ENCODE data around the gene MON1B. TPM values are rescaled to one million over a fixed set of nuclear protein-coding genes. Genes with fewer than 3 reads are reported as not detected.

The MON1B gene
- total and polyA plus RNA-seq, 2 donors (not counting 3 experiments of a cell fraction or from before 2014, with no cell fraction given): 35.8 to 57.0 TPM

- POLR2A ChIA-PET: no interaction called here
Measured at GRCh38 chr16:77199211-77199610, 8.2 kb downstream of the MON1B start, which contains the start of gene SYCE1L. TSS of gene SYCE1L (plus strand) at chr16:77199408. CDS start at chr16:77199452, 44 bp downstream.

GRCh38 chr16:77206533-77206932 lies 15.5 kb downstream of the MON1B start:
- Histone ChIP-seq H4K20me1 (replicated peaks; ENCODE audit: control insufficient read depth, extremely low read depth, insufficient read depth, low read length) (no peaks in the 10 kb centered on the region), H3K4me1 (ENCODE audit: control insufficient read depth, extremely low read depth, insufficient read depth, low read length) (no peaks in the 10 kb centered on the region), H3K9me3 (replicated peaks; ENCODE audit: control insufficient read depth, insufficient read depth, low read length) (no peaks in the 10 kb centered on the region), H3K79me2 (ENCODE audit: control insufficient read depth, insufficient read depth, low read length) (no peaks in the 10 kb centered on the region), H3K9ac (replicated peaks; ENCODE audit: extremely low read depth, insufficient read depth, low read length) (no peak overlapping the region), H2AFZ (ENCODE audit: low read depth, low read length) (no peak overlapping the region), H3K9me1 (replicated peaks; ENCODE audit: control insufficient read depth, extremely low read depth, insufficient read depth, low read length) (no peaks in the 10 kb centered on the region), H3K4me3 (replicated peaks in 1 of 3; ENCODE audit: insufficient read depth in 1 of 3, low read depth in 1 of 3, low read length in 3 of 3) (no peak overlapping the region), H3K36me3 (ENCODE audit: control insufficient read depth in 2 of 2, extremely low read depth in 1 of 2, insufficient read depth in 2 of 2, low read length in 2 of 2) (no peaks in the 10 kb centered on the region), H3K4me2 (ENCODE audit: insufficient read depth, low read length) (no peak overlapping the region), H3K27ac (ENCODE audit: insufficient read depth, low read depth, low read length) (no peak overlapping the region), H3K27me3 (ENCODE audit: control insufficient read depth in 2 of 2, insufficient read depth in 2 of 2, low read length in 2 of 2) (no peaks in the 10 kb centered on the region)
- ChIA-PET POLR2A (no interaction called here), CTCF (no interaction called here)
- FAIRE-seq: no peak
- intact Hi-C loops (cut with micrococcal nuclease): no loop called here
- no peak for DNase-seq (ENCODE audit: low read depth, low spot score)
- TF ChIP-seq MYC (IDR thresholded peaks at IDR 0.05; ENCODE audit: low read depth, low read length) (no peak), CTCF (IDR thresholded peaks at IDR 0.05; ENCODE audit: extremely low read depth in 1 of 2, insufficient read depth in 1 of 2, low read depth in 1 of 2, low read length in 2 of 2) (no peak), GATA2 (IDR thresholded peaks at IDR 0.05; ENCODE audit: insufficient read depth, insufficient read length, low read depth, low read length) (no peak), JUN (IDR thresholded peaks at IDR 0.05; ENCODE audit: borderline replicate concordance, insufficient read depth, insufficient read length, low read depth) (no peak), EZH2 (IDR thresholded peaks at IDR 0.05; ENCODE audit: borderline replicate concordance, low read depth, low read length, severe bottlenecking) (no peak), FOS (IDR thresholded peaks at IDR 0.05; ENCODE audit: borderline replicate concordance, insufficient read depth, low read length) (no peak), POLR2A (IDR thresholded peaks at IDR 0.05; ENCODE audit: low read depth, low read length) (no peak), POLR2AphosphoS5 (IDR thresholded peaks at IDR 0.05; ENCODE audit: insufficient read depth, low read depth, low read length) (no peak)
- TF ChIP-seq, protein P1, sequence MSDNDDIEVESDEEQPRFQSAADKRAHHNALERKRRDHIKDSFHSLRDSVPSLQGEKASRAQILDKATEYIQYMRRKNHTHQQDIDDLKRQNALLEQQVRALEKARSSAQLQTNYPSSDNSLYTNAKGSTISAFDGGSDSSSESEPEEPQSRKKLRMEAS (IDR thresholded peaks at IDR 0.05; ENCODE audit: insufficient read depth, insufficient read length): no peak
- dilution Hi-C loops (cut with MboI; ENCODE audit: extremely low pct_ligation_motif_present, low sequenced_read_pairs): no loop called here
- BruUV-seq (replicated peaks): no TSS peak

More at GRCh38 chr16:77199211-77199610, 8.2 kb downstream of the MON1B start, which contains the start of gene SYCE1L:
- dilution Hi-C loops (cut with MboI; ENCODE audit: extremely low pct_ligation_motif_present, low sequenced_read_pairs): no loop called here
- no peaks in the 10 kb centered on the region for H3K79me2 ChIP-seq (ENCODE audit: control insufficient read depth, insufficient read depth, low read length)
- intact Hi-C loops (cut with micrococcal nuclease): no loop called here
- FAIRE-seq: no peak
- CTCF ChIA-PET: no interaction called here
- no peak for TF ChIP-seq CTCF (IDR thresholded peaks at IDR 0.05; ENCODE audit: extremely low read depth in 1 of 2, insufficient read depth in 1 of 2, low read depth in 1 of 2, low read length in 2 of 2)
- TF ChIP-seq EZH2 (IDR thresholded peaks at IDR 0.05; ENCODE audit: borderline replicate concordance, low read depth, low read length, severe bottlenecking): no peak
- no peaks in the 10 kb centered on the region for H4K20me1 ChIP-seq (replicated peaks; ENCODE audit: control insufficient read depth, extremely low read depth, insufficient read depth, low read length)
- H3K9me1 ChIP-seq (replicated peaks; ENCODE audit: control insufficient read depth, extremely low read depth, insufficient read depth, low read length): no peaks in the 10 kb centered on the region
- DNase-seq (ENCODE audit: low read depth, low spot score): no peak
- H3K4me2 ChIP-seq (ENCODE audit: insufficient read depth, low read length): no peak within 1 kb of the TSS
- H3K4me1 ChIP-seq (ENCODE audit: control insufficient read depth, extremely low read depth, insufficient read depth, low read length): no peaks in the 10 kb centered on the region
- no peak within 1 kb of the TSS for H3K9ac ChIP-seq (replicated peaks; ENCODE audit: extremely low read depth, insufficient read depth, low read length)
- H3K4me3 ChIP-seq (replicated peaks in 1 of 3; ENCODE audit: insufficient read depth in 1 of 3, low read depth in 1 of 3, low read length in 3 of 3): no peak within 1 kb of the TSS
- no peaks in the 10 kb centered on the region for H3K9me3 ChIP-seq (replicated peaks; ENCODE audit: control insufficient read depth, insufficient read depth, low read length)
- peaks cover 0 to 22% of the 10 kb centered on the region in 2 experiments for H3K36me3 ChIP-seq (ENCODE audit: control insufficient read depth in 2 of 2, extremely low read depth in 1 of 2, insufficient read depth in 2 of 2, low read length in 2 of 2)
- H3K27ac ChIP-seq (ENCODE audit: insufficient read depth, low read depth, low read length): no peak within 1 kb of the TSS
- H2AFZ ChIP-seq (ENCODE audit: low read depth, low read length): no peak within 1 kb of the TSS
- no peaks in the 10 kb centered on the region for H3K27me3 ChIP-seq (ENCODE audit: control insufficient read depth in 2 of 2, insufficient read depth in 2 of 2, low read length in 2 of 2)
- no TSS peak for BruUV-seq (replicated peaks)
